Right hindlimb (tissue), 1 donor: Measurements from ENCODE around the gene NCOA1.
"Not testable (repeated sequence)": the region's sequence is repeated elsewhere in the genome, so short reads cannot be mapped to it uniquely, and the experiment has no call there.

Source experiments
- DNase-seq: peaks from one replicate; pipeline ENCODE4 v3.0.0-alpha.2; 2018

NCOA1 gene

DNA sequence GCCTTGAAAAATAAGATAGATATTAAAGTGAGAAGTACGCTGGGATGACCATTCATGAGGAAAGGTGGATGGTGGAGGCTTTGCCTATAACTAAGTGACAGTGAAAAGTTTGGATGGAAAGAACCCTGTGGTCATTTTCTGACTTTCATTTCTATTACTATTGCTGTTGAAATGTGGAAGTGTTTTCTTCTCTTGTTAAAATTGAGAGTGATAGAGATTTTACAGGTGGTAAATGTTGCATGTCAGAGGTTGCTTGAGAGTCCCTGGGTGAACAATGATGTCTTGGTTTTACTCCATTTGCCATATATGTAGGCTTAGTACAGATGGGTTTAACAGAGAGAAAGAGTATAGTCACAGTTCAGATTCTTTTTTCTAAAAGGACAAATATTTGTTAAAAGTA is 18.4 kb downstream of the NCOA1 start:
- DNase-seq, result no peak

DNA sequence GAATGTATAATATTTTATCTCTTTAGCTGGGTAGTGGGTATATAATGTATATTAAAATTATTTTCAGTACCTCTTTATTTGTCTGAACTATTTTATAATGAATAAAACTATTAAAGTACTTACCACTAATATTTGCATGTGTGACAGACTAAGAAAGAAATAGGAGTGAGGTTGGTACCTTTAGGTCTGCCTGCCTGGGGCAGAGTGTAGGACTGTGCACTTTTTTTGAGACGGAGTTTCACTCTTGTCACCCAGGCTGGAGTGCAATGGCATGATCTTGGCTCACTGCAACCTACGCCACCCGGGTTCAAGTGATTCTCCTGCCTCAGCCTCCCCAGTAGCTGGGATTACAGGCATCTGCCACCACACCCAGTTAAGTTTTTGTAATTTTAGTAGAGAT is 18.8 kb downstream of the NCOA1 start:
- DNase-seq, result no peak

DNA sequence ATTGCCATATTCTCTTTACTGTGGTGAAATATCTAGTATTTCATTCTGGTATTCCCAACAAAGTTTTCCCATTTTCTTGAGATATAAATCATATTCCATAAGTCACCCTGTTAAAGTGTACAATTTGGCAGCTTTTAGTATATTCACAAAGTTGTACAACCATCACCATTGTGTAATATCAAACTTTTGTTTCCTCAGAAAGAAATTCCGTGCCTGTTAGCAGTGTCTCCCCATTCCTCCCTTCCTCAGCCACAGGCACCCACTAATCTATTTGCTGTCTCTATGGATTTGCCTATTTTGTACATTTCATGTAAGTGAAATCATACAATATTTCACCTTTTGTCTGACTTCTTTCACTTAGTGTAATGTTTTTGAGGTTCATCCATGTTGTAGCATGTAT is 19.7 kb downstream of the NCOA1 start:
- DNase-seq, result no peak

DNA sequence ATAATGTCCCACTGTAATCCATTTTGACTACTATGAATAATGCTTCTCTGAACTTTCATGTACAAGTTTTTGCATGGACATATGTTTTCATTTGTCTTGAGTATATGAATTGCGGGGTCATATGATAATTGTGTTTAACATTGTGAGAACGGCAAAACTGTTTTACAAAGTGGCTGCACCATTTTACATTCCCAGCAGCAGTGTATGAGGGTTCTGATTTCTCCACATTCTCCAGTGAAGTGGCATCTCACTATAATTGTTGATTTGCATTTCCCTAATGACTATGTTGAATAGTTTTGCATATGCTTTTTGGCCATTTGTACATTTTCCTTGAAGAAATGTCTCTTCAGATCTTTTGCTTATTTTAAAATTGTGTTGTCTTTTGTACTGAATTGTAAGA is 20.1 kb downstream of the NCOA1 start:
- no peak for DNase-seq

DNA sequence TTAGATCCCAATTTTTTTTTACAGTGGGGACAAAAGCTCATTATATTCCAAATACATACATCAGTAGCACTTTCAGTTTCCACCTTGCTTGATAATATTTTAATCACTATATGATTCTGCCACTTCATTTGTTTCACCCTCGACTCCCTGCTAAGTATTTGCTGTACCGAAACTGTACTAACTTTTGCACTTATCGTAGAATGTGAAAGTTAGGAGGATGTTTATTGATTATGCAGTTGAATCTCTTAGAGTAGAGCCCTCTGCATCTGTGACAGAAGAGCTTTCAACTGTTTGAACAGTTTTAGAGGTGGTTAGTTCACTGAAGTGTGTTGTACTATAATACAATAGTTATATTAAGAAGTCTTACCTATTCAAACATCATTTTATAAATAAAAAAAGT is 20.8 kb downstream of the NCOA1 start:
- no peak for DNase-seq

DNA sequence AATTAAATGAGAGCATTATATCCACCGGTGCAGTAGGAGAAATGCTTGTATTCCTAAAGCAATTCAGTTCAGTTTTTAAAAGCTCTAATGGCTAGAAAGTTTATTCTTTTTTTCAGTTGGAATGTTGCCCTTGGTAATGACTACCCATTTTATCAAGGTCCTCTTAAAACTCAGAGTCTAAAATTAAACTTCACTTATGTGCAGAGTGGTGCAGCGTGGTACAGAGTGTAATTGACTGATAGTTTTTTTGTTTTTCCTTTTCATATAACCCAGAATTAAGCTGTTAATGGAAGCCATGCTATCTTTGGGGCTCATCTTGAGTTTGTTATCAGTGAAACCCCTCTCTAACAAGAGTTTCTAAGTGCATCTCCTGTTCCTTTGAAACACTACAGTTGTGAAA is 21.4 kb downstream of the NCOA1 start:
- no peak for DNase-seq

DNA sequence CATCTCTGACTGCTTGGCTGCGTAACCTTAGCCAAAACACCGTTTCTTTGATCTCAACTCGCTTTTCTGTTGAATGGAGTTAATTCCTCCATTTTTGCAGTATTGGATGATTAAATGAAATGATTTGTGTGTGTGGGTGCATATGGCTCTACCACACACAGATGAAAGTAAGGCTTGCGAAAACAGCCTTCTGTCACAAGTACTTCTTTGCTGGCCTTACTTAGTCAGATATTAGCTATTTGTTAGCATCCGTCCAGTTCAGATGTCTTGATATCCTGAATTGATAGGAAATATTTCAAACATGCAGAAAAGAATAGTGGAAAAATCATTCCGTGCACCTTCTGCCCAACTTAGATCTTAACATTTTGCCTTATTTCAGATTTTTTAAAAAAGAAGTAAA is 21.8 kb downstream of the NCOA1 start:
- no peak for DNase-seq

DNA sequence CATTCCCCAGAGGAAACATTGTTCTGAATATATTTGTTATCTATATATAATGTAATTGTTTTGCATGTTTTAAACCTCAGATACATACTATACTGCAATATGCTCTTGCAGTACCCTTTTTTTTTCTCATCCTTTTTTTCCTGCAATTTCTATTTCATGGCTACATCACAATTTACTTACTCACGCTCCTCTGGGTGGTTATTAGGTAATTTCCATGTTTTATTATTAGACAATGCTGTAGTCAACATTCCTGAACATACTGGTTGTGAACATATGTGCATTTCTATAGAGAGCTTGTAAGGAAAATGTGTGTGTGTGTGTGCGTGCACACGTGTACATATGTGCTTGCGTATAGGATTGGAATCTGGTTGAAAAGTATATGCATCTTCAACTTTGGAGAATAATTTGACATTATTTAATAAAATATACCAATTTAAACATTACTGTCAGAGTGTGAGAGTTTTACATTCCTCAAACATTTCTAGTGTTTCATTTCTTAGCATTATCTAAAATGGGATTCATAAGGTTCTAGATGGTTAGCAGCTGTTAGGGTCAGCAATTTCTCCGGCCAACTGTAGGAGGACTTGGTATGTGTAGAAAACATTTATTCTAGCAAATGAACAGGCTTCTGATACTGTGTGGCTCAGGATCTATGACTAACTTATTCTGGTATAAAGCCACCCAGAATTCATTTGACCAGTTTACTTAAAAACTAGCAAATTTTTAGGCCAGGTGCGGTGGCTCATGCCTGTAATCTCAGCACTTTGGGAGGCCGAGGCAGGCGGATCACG is 22.4 kb downstream of the NCOA1 start:
- DNase-seq, result no peak

DNA sequence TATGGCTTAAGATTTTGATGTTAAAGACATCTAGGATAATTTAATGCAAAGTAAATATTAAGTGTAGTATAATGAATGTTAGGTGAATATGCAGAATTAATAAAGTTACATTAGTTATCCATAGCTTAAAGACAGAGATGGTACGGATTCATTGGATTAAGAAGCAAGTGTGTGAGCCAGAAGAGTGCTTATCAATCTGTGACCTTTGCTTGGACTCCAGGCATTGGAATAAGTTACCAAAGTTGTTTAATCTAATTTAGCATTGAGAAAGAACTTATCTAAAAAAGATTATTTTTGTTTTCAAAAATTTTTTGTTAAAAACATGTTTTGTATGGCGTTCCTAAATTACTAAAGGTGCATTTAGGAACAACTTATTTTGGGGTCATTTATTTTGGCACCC is 23.8 kb downstream of the NCOA1 start:
- no peak for DNase-seq

DNA sequence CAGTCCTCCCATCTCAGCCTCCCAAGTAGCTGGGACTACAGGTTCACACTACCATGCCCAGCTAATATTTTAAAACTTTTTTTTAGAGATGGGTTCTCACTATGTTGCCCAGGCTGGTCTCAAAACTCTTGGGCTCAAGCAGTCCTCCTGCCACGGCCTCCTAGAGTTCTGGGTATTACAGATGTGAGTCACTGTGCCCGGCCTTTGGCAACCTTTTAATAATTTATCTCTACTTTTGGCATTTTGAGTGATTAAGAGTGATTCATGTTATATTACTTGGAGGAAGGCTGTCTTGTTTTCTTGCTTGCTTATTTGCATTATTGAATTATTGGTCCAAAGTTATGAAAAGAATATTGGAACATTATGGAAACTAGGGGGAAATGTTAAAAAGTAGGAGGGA is 24.3 kb downstream of the NCOA1 start:
- DNase-seq, result no peak

DNA sequence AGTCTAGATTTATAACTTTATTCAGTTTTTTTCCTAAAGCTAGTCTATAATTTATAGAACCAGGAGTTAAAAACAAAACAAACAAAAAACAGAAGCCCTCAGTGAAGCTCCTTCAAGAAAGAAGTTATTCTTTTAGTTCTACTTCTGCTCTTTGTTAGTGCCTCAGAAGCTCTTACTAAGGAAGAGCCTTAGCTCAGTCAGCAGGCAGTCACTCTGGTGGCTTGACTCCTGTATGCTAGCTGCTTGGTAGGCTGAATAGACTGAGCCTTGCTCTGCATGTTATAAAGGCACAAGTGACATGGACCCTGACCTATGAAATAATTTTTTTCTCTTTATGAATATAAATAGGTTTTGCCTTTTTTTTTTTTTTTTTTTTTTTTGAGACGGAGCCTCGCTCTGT is 24.8 kb downstream of the NCOA1 start:
- no peak for DNase-seq

DNA sequence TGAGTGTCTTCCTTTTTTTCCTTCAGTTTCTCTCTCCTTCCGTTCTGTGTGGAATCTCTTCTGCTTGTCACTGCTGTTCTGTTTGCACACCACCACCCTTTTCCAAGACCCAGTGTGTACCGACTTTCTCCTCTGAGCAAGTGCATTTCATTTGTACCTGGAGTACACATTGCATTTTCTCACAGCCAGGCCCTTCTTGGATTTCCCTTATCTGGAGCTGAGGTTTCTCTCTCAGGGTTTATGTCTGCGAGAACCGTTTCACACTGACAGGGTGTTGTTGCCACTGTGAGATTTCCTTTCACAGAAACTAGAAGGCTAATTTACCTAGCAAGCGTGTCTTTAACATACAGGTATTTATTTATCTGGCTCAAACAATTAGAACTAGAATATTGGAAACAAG is 26.2 kb downstream of the NCOA1 start:
- no peak for DNase-seq

DNA sequence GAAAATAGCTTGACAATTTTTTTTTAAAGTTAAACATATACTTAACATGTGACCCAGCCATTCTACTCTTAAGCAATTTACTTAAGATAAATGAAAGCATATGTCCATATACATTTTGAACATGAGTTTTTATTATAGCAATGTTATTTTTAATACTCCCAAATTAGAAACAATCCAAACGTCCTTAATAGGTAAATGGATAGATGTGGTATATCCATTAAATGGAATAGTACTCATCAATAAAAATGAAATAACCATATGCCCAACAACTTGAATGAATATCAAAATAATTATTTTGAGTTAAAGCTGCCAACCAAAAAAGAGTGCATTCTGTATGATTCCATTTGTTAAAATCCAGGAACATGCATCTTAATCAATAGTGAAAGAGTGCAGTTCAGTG is 29.1 kb downstream of the NCOA1 start:
- DNase-seq, result no peak

DNA sequence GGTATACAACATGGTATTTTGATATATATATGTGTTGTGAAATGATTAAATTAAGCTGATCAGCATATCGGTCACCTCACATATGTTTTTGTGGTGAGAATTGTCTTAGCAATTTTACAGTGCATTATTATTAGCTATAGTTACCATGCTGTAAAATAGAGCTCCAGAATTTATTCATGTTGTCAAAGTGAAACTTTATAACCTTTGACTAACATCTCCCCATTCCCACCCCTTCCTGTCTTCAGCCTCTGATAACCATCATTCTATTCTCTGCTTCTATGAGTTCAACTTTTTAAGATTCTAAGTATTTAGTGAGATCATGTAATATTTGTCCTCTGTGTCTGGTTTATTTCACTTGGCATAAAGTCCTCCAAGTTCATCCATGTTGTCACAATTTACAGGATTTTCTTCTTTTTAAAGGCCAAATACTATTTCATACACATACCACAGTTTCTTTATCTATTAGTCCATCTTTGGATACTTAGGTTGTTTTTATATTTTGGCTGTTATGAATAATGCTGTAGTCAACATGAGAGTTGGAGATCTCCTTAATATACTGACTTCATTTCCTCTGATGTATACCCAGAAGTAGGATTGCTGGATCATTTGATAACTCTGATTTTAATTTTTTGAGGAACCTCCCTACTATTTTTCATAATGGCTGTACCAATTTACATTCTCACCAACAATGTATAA is 30.3 kb downstream of the NCOA1 start:
- DNase-seq, result no peak

DNA sequence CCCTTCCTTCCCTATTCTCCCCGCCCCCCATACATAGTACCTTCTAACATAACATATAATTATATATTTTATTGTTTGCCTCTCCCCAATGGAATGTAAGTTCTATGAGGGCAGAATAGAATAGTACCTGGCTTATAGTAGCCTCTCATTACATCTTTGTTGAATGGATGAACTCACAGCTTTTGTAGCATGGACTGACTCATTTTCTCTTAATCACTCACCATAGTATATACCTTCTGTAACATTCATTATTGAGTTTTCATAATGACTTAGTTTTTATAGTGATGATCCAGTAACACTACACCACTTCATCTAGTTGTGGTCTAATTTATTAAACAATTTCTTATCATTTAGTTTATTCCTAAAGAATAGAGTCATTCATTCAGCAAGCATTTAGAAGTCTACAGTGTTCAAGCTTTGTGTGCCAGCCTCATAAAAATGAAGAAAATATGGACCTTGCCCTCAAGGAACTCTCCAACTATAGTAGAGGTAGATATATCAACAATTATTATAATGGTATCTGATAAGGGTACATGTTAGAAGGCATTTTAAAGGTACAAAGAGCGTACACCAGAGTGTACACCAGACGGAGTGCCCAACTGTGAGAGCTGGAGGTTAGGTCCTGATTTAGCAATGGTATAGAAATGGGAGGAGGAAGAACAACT is 31.1 kb downstream of the NCOA1 start:
- no peak for DNase-seq

DNA sequence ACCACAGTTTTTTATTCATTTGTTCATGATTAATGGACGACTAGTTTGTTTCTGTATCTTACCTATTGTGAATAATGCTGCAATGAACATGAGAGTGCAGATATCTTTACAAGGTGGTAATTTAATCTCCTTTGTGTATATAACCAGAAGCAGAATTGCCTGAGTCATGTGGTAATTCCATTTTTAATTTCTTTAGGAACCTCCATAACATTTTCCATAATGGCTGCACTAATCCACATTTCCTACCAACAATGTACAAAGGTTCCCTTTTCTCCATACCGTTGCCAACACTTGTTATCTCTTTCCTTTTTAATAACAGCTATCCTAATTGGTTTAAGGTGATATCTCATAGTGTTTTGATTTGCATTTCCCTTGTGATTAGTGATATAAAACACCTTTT is 36.5 kb downstream of the NCOA1 start:
- DNase-seq, result no peak

DNA sequence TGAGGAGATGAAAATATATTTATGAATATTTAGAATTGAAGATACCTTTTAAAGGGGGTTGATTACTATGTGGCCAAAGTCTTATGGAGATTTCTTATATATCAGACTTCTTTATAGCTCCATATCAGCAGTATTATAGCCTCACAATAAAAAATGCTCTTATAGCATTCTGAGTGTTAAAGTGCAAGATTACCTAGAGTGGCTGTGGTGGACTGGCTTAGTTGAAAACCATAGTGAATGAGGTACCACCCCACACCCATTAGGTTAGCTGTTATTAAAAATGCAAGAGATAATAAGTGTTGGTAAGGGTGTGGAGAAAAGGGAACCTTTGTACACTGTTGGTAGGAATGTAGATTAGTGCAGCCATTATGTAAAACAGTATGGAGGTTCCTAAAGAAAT is 39.7 kb downstream of the NCOA1 start:
- no peak for DNase-seq

DNA sequence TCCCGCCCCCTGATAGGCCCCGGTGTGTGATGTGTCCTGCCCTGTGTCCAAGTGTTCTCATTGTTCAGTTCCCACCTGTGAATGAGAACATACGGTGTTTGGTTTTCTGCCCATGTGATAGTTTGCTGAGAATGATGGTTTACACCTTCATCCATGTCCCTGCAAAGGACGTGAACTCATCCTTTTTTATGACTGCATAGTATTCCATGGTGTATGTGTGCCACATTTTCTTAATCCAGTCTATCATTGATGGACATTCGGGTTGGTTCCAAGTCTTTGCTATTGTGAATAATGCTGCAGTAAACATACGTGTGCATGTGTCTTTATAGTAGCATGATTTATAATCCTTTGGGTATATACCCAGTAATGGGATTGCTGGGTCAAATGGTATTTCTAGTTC is 40.6 kb downstream of the NCOA1 start:
- DNase-seq, result not testable (repeated sequence)

DNA sequence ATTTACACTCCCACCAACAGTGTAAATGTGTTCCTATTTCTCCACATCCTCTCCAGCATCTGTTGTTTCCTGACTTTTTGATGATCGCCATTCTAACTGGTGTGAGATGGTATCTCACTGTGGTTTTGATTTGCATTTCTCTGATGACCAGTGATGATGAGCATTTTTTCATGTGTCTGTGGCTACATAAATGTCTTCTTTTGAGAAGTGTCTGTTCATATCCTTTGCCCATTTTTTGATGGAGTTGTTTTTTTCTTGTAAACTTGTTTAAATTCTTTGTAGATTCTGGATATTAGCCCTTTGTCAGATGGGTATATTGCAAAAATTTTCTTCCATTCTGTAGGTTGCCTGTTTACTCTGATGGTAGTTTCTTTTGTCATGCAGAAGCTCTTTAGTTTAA is 41.0 kb downstream of the NCOA1 start:
- not testable (repeated sequence) for DNase-seq

DNA sequence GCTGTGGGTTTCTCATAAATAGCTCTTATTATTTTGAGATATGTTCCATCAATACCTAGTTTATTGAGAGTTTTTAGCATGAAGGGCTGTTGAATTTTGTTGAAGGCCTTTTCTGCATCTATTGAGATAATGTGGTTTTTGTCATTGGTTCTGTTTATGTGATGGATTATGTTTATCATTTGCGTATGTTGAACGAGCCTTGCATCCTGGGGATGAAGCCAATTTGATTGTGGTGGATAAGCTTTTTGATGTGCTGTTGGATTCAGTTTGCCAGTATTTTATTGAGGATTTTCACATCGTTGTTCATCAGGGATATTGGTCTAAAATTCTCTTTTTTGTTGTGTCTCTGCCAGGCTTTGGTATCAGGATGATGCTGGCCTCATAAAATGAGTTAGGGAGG is 42.5 kb downstream of the NCOA1 start:
- DNase-seq, result not testable (repeated sequence)

DNA sequence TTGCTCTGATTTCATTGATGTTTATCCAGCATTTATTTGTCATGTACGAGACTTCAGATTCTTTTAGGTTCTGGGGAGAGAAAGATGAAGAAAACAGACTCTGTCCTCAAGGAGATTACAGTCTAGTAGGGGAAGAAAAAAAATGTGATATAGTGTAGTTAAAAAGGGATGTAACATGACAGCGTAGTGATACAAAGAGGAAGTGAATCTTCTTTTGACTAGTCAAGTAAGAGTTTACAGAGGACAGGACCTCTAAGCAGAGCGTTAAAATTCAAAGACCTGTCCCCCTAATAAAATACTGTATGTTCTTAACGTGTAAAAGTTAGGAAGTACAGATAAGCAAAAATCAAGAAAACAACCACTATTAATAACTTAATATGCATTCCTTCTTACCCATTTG is 47.7 kb downstream of the NCOA1 start:
- DNase-seq, result no peak

DNA sequence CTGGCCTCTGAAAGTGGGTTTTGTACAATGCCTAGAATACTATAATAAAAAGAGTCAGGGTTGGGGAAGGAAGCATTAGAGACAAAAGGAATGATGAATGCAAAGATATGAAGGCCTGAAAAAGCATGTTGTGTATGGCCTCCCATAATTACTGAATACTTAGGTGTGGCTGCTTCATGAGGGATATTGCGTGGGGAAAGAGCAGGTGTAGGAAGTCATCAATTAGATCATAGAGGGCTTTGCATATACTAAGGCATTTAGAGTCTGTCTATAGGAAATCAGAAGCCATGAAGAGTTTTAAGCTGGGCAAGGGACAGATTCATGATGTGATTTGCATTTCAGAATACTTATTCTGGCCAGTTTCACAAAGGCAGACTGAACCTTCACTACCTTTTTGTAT is 48.2 kb downstream of the NCOA1 start:
- DNase-seq, result no peak

DNA sequence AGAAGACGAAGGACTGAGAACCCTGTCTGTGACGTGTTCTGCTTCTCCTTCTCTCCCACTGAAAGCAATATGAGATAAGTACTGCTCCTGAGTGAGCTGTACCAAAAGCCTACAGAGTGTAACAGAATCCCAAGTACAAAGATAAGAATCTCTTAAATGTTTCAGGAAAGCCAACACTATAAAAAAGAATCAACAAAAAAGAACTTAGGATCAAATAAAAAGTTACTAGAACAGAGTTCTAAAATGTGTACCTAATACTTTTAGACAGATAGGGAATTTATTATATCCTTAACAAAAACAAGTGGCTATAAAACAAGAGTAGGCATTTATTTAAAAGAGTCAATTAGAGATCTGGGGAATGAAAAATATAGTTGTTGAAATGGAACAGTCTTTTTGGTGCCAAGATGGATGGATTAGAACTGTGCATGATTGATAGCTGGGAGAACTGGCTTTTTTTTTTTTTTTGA is 49.0 kb downstream of the NCOA1 start:
- DNase-seq, result no peak

DNA sequence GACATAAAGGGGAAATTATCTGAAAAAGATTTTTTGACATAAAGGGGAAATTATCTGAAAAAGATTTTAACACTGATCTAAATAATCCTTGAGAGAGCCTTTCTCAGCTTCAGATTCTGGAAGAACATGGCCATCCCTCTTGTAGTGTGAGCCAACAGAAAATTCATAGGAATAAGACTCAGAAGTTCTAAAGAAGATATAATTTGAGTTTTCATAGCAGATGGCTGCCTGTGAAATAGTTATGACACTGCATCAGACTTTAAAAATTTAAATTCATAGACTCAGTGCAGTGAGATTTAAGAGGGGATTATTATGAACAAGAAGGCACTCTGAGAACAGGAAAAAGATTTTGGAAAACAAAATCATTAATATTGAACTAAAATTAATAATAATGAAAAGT is 50.6 kb downstream of the NCOA1 start:
- DNase-seq, result no peak
